Middle frontal gyrus (tissue), 1 donor: ENCODE data around the gene GARRE1.

ENCODE experiments used
- DNase-seq: peaks from one replicate; pipeline ENCODE4 v3.0.0-alpha.2; 2015; ENCODE audit warnings: low spot score; ENCODE audit errors: extremely low spot score

The GARRE1 gene

DNA sequence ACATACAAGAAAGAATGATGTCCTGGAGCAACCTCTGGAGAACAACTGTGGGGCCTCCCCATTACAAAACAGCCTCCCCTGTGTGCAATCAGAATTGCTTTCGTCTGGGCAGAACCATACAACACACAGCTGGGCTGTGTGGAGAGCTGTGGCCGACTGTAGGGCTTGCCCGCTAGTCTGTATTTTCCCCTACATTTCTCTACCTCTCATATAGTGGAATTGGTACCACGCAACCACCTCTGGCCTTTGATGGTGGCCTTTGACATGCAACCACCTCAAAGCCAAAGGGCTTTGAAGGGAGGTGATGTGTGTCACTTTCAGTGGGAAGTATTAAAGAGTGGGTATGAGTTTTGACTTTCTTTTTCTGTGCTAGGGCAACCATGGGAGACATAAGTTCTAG is 34.0 kb downstream of the GARRE1 start:
- no peak for DNase-seq

- no peak for DNase-seq
Observed at GRCh38 chr19:34291235-34291634, 36.9 kb downstream of the GARRE1 start.

DNA sequence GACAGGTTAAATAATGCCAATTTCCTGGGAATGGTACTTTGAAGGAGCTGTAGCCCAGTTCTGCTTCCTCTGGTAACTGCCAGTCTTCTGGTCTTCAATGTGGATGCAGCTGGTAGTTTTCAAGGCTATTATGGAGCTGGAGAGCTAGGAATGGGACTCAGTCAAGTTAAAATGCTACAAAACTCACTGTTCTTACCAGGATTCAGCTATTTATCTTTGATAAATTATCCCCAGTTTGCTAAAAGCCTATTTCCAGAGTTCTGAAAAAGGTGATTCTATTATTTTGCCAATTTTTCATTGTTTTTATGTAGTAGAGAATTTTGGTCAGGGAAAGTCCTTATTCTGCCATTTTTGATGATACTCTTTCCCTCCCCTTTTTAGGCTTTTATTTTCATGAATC is 40.7 kb downstream of the GARRE1 start:
- no peak for DNase-seq

DNA sequence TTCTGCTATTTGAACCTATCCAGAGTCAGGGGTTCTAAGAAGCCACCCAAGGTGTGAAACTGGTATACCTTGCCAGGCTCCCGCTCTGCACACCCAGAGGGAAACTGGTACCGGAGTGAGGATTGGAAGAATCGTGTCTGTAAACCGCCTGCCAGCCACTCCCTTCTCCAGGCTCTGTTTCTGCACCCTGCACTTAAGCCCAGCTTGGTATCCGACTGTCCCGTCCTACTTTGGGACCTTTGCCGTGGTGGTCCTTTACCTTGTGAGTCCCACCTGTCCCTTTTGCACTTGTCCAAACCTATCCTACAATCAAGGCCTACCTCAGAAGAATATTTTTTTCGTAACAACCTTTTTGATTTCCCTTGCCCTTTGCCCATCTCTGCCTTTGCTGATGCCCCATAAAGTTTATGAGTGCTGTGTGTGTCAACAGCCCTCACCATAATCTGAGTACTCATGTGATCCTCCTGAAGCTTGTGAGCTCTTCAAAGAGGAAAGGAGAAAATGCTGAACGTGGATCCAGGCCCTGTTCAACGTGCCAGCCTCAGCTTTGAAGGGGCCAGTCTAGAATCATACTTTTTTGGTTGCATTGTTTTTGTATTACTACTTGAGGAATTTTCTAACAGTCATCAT is 44.7 kb downstream of the GARRE1 start:
- no peak for DNase-seq

DNA sequence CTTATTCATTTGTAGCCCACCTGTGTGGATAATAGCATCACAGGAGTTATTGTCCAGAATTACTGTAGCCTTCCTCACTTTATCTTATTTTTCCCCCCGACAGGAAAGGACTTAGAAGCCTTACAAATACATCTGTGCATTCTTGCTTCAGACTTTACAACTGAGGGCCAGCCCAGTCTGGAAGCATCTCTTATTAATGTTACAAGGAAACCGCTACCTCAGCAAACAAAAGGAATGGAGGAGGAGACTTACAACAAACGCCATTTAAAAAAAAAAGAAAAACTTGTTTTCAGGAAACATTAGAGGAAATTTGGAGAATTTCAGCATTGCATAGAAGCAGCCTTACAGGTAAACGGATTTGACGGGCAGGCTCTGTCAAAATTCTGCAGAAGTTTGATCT is 45.2 kb downstream of the GARRE1 start:
- DNase-seq = no peak

DNA sequence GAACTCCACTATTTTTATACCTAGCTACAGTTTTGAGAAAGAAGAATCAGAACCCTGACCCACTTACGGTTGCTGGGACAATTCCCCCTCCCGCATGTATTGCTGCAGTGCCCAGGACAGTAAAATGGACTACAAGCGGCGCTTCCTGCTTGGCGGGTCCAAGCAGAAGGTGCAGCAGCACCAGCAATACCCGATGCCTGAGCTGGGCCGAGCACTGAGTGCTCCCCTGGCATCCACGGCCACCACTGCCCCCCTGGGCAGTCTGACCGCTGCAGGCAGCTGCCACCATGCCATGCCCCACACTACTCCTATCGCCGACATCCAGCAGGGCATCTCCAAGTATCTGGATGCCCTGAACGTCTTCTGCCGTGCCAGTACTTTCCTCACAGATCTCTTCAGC is 46.0 kb downstream of the GARRE1 start:
- no peak for DNase-seq

DNA sequence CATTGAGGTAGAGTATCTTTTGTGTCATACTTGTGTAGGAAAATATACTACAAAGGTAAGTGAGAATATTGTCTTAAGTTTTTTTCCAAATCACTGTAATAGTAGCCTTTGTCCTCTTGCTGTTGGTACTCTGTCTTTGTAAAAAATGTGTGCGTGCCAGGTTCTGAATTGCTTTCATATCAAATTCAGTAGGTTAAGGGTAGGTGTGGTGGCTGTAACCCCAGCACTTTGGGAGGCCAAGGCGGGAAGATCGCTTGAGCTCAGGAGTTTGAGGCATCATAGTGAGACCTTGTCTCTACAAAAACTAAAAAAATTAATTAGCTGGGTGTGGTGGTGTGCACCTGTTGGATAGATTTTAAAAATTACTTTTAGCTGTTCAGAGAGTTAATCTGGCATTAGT is 46.6 kb downstream of the GARRE1 start:
- DNase-seq = no peak
